Caco-2 (cell line): ENCODE results near the gene P2RX7. TPM values are rescaled to one million over a fixed set of nuclear protein-coding genes. Genes with fewer than 3 reads are reported as not detected.

ENCODE experiments used
- BruUV-seq: library from RNA; stranded (reverse); fragments of 400-500 nt; replicated peaks from 2 replicates; lab custom pipeline; 2021; lab: Mats Ljungman, UMichigan
- CTCF ChIA-PET: fragments of 300-600 bp; sonication (Branson Sonifier 250); formaldehyde crosslinking; loops from one replicate; lab custom pipeline; 2022; ENCODE audit warnings: antibody characterized with exemption; lab: Charles Lee
- POLR2A ChIA-PET: fragments of 300-600 bp; sonication (Branson Sonifier 250); formaldehyde crosslinking; loops from one replicate; lab custom pipeline; 2022; ENCODE audit warnings: antibody characterized with exemption; lab: Charles Lee
- DNase-seq, 2 experiments: peaks; one replicate each; pipeline versions ENCODE4 v3.0.0 to v3.0.0-alpha.2; 2020 to 2022
- H3K27me3 ChIP-seq: replicated peaks from 2 replicates; pipeline ENCODE4 v1.6.0; 2011; ENCODE audit warnings: low read length; ENCODE audit not compliant: control insufficient read depth, insufficient read depth
- H3K36me3 ChIP-seq: 2 replicates; pipeline ENCODE4 v1.5.1; 2011; ENCODE audit warnings: low read length; ENCODE audit not compliant: control insufficient read depth, insufficient read depth
- H3K4me1 ChIP-seq: fragments of 250-450 bp; sonication (Bioruptor Pico); 2 replicates; pipeline ENCODE4 v1.5.1; 2020; ENCODE audit warnings: mild to moderate bottlenecking
- H3K4me3 ChIP-seq: 2 replicates; pipeline ENCODE4 v1.5.1; 2011; ENCODE audit warnings: low read depth, mild to moderate bottlenecking, control low read depth, low read length
- H3K9me3 ChIP-seq: fragments of 250-450 bp; sonication (Bioruptor Pico); 2 replicates; pipeline ENCODE4 v1.5.1; 2020; ENCODE audit warnings: mild to moderate bottlenecking, moderate library complexity
- H3K27ac Mint-ChIP-seq: one replicate; pipeline ENCODE4 v1.8.0; 2022; ENCODE audit warnings: mixed read lengths; ENCODE audit not compliant: unreplicated experiment
- H3K27me3 Mint-ChIP-seq: one replicate; pipeline ENCODE4 v1.8.0; 2022; ENCODE audit warnings: mixed read lengths; ENCODE audit not compliant: insufficient read depth, unreplicated experiment
- H3K36me3 Mint-ChIP-seq: one replicate; pipeline ENCODE4 v1.8.0; 2022; ENCODE audit warnings: mild to moderate bottlenecking, mixed read lengths; ENCODE audit not compliant: insufficient read depth, unreplicated experiment
- H3K4me1 Mint-ChIP-seq: one replicate; pipeline ENCODE4 v1.8.0; 2022; ENCODE audit warnings: low read depth, mixed read lengths; ENCODE audit not compliant: unreplicated experiment
- H3K4me3 Mint-ChIP-seq: one replicate; pipeline ENCODE4 v1.8.0; 2022; ENCODE audit warnings: mild to moderate bottlenecking, moderate library complexity, mixed read lengths; ENCODE audit not compliant: unreplicated experiment
- H3K9me3 Mint-ChIP-seq: one replicate; pipeline ENCODE4 v1.8.0; 2022; ENCODE audit warnings: mixed read lengths; ENCODE audit not compliant: unreplicated experiment
- CTCF ChIP-seq, 2 experiments: fragments of 200-600 bp in 1 of 2; IDR thresholded peaks; 1 replicate in 1 of 2; 2 replicates in 1 of 2; pipeline versions ENCODE4 v1.5.1 to v1.8.0; 2011 to 2022; ENCODE audit warnings: antibody characterized with exemption in 1 of 2, control low read depth in 1 of 2, inconsistent platforms in 1 of 2, low read depth in 1 of 2, low read length in 1 of 2, mild to moderate bottlenecking in 1 of 2, moderate library complexity in 1 of 2; ENCODE audit not compliant: insufficient read depth in 1 of 2, severe bottlenecking in 1 of 2, unreplicated experiment in 1 of 2
- intact Hi-C: fragments of 100-400 bp; cut with micrococcal nuclease; formaldehyde crosslinking; loops from one replicate; pipeline ENCODE4 v1.10.0; 2022; ENCODE audit not compliant: unreplicated experiment
- total RNA-seq: library from RNA; stranded (reverse); gene quantifications from 2 replicates; pipeline ENCODE4 v1.2.3, GENCODE V29; 2022

Gene P2RX7
- total RNA-seq, 1 experiment from 2014 or later, result not detected

GRCh38 chr12:121090586-121091514 lies 41.8 kb upstream of the P2RX7 start:
- H3K27me3 ChIP-seq, result no peaks in the 10 kb centered on the region
- intact Hi-C loops, result no loop called here
- Mint-ChIP-seq H3K27me3 (no peaks in the 10 kb centered on the region), H3K9me3 (no peaks in the 10 kb centered on the region), H3K36me3 (peaks cover 7% of the 10 kb centered on the region), H3K4me3 (no peak overlapping the region), H3K27ac (no peak overlapping the region), H3K4me1 (peaks cover 9% of the 10 kb centered on the region)
- POLR2A ChIA-PET, result no interaction called here
- TF ChIP-seq CTCF (IDR thresholded peaks at IDR 0.05; ENCODE audit: insufficient read depth in 1 of 2, low read depth in 1 of 2, low read length in 1 of 2, severe bottlenecking in 1 of 2, unreplicated experiment in 1 of 2), result no peak
- DNase-seq, result no peak
- BruUV-seq, result no TSS peak
- H3K9me3 ChIP-seq, result no peaks in the 10 kb centered on the region; the same call in 1 of the 2 replicates
- H3K36me3 ChIP-seq, result no peaks in the 10 kb centered on the region
- CTCF ChIA-PET, result interaction anchor here (1.7 kb wide), 1 partner anchor 30 kb away, joined by 3 read pairs; no protein-coding TSS in a partner anchor
- H3K4me3 ChIP-seq, result no peak overlapping the region
- H3K4me1 ChIP-seq, result peaks cover 3% of the 10 kb centered on the region; the same call in 1 of the 2 replicates

- H3K4me3 ChIP-seq, result no peak overlapping the region
- DNase-seq, result no peak
- Mint-ChIP-seq H3K9me3 (no peaks in the 10 kb centered on the region), H3K36me3 (peaks cover 7% of the 10 kb centered on the region), H3K4me1 (peaks cover 9% of the 10 kb centered on the region), H3K4me3 (no peak overlapping the region), H3K27ac (no peak overlapping the region), H3K27me3 (no peaks in the 10 kb centered on the region)
- no peaks in the 10 kb centered on the region; the same call in 1 of the 2 replicates for H3K9me3 ChIP-seq
- TF ChIP-seq CTCF (IDR thresholded peaks at IDR 0.05; ENCODE audit: insufficient read depth in 1 of 2, low read depth in 1 of 2, low read length in 1 of 2, severe bottlenecking in 1 of 2, unreplicated experiment in 1 of 2), result no peak
- ChIA-PET POLR2A (no interaction called here), CTCF (interaction anchor here (1.7 kb wide), 1 partner anchor 31 kb away, joined by 3 read pairs; no protein-coding TSS in a partner anchor)
- H3K36me3 ChIP-seq, result no peaks in the 10 kb centered on the region
- intact Hi-C loops, result no loop called here
- peaks cover 3% of the 10 kb centered on the region; the same call in 1 of the 2 replicates for H3K4me1 ChIP-seq
- no peaks in the 10 kb centered on the region for H3K27me3 ChIP-seq
- no TSS peak for BruUV-seq
These were observed 40.6 kb upstream of the P2RX7 start for GRCh38 chr12:121092034-121092433.

- no peaks in the 10 kb centered on the region; the same call in 1 of the 2 replicates for H3K9me3 ChIP-seq
- ChIA-PET CTCF (interaction anchor here (1.0 to 1.1 kb wide), 2 partner anchors 33 to 88 kb away, joined by 3 to 4 read pairs; no protein-coding TSS in a partner anchor), POLR2A (no interaction called here)
- Mint-ChIP-seq H3K9me3 (no peaks in the 10 kb centered on the region), H3K27ac (no peak overlapping the region), H3K36me3 (peaks cover 7% of the 10 kb centered on the region), H3K4me1 (peaks cover 9% of the 10 kb centered on the region), H3K4me3 (no peak overlapping the region), H3K27me3 (no peaks in the 10 kb centered on the region)
- intact Hi-C loops, result no loop called here
- no peak overlapping the region for H3K4me3 ChIP-seq
- no peak for DNase-seq
- H3K4me1 ChIP-seq, result peaks cover 3% of the 10 kb centered on the region; the same call in 1 of the 2 replicates
- no TSS peak for BruUV-seq
- H3K36me3 ChIP-seq, result no peaks in the 10 kb centered on the region
- no peak for TF ChIP-seq CTCF (IDR thresholded peaks at IDR 0.05; ENCODE audit: insufficient read depth in 1 of 2, low read depth in 1 of 2, low read length in 1 of 2, severe bottlenecking in 1 of 2, unreplicated experiment in 1 of 2)
- no peaks in the 10 kb centered on the region for H3K27me3 ChIP-seq
These were observed 39.2 kb upstream of the P2RX7 start for GRCh38 chr12:121093487-121093891.
